ENCODE measurements around the gene SPATA31A6.
"Not testable (repeated sequence)": the region's sequence is repeated elsewhere in the genome, so short reads cannot be mapped to it uniquely, and the experiment has no call there.

SPATA31A6 gene

DNA sequence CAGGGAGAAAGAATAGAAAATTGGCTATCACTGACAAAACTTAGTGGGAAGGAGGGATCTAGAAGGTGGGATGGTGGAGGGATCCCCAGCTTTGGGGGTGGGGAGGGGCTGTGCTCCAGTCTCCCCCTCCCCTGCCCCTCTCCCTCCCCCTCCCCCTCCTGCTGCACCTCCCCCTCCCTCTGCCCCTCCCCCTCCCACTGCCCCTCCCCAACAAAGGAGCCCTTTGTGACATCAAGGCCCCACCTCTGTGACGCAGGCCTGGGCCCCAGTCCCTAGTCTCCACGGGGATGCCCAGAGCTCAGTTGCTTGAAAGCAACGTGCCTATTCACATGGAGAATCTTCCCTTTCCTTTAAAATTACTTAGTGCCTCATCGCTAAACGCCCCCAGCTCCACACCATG is at the start of gene SPATA31A6:
TSS of gene SPATA31A6 (plus strand) at position 301 of the 400 bp plus-strand sequence. CDS start at position 330, 29 bp downstream.
- not testable (repeated sequence) for DNase-seq

DNA sequence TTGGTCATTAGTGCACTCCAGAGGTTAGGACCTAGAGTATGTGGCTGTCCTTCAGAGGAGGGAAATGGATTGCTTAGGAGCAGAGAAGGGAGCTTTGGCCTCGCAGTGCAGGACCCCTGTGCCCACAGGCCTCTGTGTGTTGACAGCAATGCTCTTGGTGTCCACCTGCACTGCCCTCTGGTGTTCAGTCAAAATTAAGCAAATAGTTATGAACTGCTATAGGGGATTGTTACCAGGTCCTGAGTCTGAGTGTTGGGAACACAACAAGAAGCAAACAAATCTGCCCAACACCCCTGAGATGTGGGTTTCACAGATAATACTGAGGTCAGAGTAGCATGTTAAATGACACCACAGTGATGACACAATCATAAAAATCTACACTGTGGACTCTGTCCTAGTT is 23.2 kb upstream of the SPATA31A6 start:
- not testable (repeated sequence) for DNase-seq

DNA sequence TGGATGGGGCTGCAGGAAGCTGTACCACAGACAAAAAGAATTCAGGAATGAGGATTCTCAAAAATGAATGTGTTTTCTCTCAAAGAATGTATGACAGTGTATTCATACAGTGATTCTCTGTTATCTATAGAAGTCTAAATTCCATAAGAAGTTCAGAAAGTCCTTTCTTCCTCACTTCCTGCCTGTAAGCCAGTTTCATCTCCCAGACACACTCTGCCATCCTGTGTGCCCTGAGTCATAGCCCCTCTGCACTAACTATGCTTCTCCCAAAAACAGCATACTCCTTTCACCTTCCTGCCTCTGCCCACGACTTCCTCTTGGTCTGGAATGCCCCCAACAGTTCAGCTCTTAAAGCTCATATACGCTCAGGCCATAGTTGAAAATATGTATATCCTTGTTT is 36.4 kb downstream of the SPATA31A6 start:
- not testable (repeated sequence) for DNase-seq

DNA sequence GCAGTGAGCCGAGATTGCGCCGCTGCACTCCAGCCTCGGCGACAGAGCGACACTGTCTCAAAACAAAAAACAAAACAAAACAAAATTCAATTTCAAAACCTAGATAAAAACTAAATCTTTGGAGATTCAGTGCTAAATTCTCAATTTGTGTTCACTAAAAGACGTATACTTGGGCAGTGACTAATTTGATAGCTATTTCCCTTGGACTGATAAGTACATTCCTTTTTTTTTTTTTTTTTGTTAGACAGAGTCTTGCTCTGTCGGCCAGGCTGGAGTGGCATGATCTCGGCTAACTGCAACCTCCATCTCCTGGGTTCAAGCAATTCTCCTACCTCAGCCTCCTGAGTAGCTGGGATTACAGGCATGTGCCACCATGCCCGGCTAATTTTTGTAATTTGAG is 39.8 kb downstream of the SPATA31A6 start:
- DNase-seq, result not testable (repeated sequence)

DNA sequence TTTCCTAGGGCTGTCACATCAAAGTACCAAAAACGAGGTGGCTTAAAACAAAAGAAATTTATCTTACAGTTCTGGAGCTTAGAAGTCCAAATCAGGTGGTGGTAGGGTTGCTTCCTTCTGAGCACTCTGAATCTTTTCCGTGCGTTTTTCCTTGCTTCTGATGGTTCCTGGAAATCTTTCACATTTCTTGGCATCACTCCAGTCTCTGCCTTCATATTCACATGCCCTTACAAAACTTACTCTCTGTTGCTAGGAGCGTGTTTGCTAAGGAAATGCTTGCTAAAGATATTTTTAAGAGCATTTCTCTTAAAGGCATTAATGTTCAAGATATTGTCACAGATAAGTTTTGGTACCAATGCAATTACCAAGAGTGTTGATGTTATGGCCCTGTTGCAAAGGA is 49.6 kb downstream of the SPATA31A6 start:
- DNase-seq, result not testable (repeated sequence)

DNA sequence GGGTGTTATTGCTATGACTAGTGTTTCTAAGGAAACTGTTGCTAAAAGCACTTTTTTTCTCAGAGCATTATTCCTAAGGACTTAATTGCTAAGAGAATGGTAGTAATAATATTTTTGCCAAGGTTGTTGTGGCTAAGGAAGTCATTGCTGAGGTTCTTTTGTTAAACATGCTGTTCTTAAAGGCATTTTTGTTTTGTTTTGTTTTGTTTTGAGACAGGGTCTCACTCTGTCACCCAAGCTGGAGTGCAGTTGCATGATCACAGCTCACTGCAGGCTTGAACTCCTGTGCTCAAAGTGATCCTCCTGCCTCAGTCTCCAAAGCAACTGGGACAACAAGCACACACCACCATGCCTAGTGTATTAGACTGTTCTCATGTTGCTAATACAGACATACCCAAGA is 51.2 kb downstream of the SPATA31A6 start:
- not testable (repeated sequence) for DNase-seq

DNA sequence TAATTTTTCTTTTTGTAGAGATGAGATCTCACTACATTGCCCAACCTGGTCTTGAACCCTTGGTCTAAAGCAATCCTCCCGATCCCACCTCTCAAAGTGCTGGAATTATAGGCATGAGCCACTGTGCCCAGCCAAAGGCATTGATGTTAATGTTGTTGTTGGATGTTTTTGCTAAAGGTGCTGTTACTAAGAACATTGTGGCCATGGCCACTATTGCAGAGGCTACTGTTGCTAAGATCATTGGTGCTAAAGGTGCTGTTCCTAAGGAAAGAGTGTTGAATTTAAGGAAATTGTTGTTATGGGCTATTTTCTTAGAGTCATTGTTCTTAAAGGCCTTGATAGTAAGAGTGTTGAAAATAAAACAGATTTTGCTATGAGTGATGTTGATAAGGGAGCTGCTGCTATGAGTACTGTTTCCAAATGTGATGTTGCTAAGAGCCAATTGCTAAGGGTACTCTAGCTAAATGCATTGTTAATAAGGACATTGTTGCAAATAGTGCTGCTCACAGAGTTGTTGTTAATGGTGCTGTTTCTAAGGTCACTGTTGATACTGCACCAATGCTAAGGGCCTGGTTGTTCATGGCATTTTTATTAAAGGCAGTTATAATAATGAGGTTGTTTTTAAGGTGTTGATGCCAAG is 52.0 kb downstream of the SPATA31A6 start:
- not testable (repeated sequence) for DNase-seq

DNA sequence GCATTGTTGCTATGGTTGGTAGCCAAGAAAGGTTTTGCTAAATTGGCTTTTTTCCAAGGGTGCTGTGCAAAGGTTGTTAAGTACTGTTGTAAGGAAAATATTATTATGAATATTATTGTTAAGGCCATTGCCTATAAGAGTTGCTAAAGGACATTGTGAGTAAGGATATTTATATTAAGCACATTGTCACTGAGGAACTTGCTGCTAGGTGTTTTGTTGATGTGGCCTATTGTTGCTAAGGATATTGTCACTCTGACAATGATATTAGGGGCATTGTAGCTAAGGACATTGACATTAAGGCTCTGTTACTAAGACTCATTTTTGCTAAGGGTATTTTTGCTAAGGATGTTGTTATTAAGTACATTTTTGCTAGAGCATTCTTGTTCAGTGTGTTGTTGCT is 52.6 kb downstream of the SPATA31A6 start:
- not testable (repeated sequence) for DNase-seq

DNA sequence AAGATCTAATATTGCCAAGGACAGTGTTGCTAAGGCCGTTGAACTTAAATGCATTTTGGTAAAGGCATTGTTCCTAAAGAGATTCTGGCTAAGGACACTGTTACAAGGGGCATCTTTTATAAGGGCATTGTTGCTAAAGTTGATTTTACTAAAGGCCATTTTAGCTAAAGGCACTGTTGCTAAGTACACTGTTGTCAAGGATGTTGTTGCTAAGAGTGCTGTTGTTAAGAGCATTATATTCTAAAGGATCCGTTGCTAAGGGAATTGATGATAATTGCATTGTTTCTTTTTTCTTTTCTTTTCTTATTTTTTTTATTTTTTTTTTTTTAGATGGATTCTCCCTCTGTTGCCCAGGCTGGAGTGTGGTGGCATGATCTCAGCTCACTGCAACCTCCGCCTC is 53.9 kb downstream of the SPATA31A6 start:
- not testable (repeated sequence) for DNase-seq

DNA sequence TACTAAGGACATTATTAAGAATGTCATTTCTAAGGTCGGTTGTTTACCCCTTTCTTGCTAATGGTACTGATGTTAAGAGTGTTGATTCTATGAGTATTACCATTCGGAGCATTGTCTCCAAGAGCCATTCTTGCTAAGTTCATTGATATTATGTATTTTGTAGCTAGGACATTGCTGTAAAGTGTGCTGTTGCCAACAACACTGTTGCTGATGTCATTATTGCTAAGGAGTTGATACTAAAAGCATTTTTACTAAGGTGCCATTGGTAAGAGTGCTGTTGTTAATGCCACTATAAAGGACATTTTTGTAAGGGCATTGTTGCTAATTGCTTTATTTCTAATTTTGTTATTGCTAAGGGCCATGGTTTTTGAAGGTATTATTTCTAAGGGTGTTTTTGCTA is 55.4 kb downstream of the SPATA31A6 start:
- not testable (repeated sequence) for DNase-seq
